H9 (cell line): ENCODE data around the gene CACNA2D3. TPM values are rescaled to one million over a fixed set of nuclear protein-coding genes. Genes with fewer than 3 reads are reported as not detected.

ENCODE experiments used
- DNase-seq: peaks from one replicate; pipeline ENCODE4 v3.0.0-alpha.2; 2017
- H2AFZ ChIP-seq: one replicate; pipeline ENCODE4 v1.6.1; 2013; ENCODE audit warnings: mild to moderate bottlenecking, low read length, control low read depth, moderate library complexity
- H2AK5ac ChIP-seq: 2 replicates; pipeline ENCODE4 v1.6.1; 2013; ENCODE audit warnings: low read length, control low read depth, mixed read lengths; ENCODE audit not compliant: insufficient read length
- H2BK120ac ChIP-seq: one replicate; pipeline ENCODE4 v1.6.1; 2013; ENCODE audit warnings: low read depth, mild to moderate bottlenecking, low read length, control low read depth, inconsistent platforms; ENCODE audit not compliant: poor library complexity, severe bottlenecking
- H2BK12ac ChIP-seq: 2 replicates; pipeline ENCODE4 v1.6.1; 2013; ENCODE audit warnings: low read length, control low read depth, mixed read lengths, low read depth; ENCODE audit not compliant: insufficient read length
- H2BK15ac ChIP-seq: 2 replicates; pipeline ENCODE4 v1.6.1; 2013; ENCODE audit warnings: low read depth, low read length, control low read depth
- H2BK20ac ChIP-seq: one replicate; pipeline ENCODE4 v1.6.1; 2013; ENCODE audit warnings: low read depth, mild to moderate bottlenecking, low read length, control low read depth, inconsistent platforms; ENCODE audit not compliant: poor library complexity, severe bottlenecking
- H2BK5ac ChIP-seq: 2 replicates; pipeline ENCODE4 v1.6.1; 2013; ENCODE audit warnings: low read length, control low read depth, mixed read lengths; ENCODE audit not compliant: insufficient read length
- H3K14ac ChIP-seq: 2 replicates; pipeline ENCODE4 v1.6.1; 2013; ENCODE audit warnings: low read length, control low read depth; ENCODE audit not compliant: insufficient read depth
- H3K18ac ChIP-seq: 2 replicates; pipeline ENCODE4 v1.6.1; 2013; ENCODE audit warnings: low read depth, mild to moderate bottlenecking, mixed read lengths, low read length, control low read depth; ENCODE audit not compliant: insufficient read length
- H3K23ac ChIP-seq: 2 replicates; pipeline ENCODE4 v1.6.1; 2013; ENCODE audit warnings: low read length, control low read depth, mixed read lengths, low read depth; ENCODE audit not compliant: insufficient read length
- H3K23me2 ChIP-seq: 2 replicates; pipeline ENCODE4 v1.6.1; 2013; ENCODE audit warnings: low read depth, mild to moderate bottlenecking, mixed read lengths, low read length, control low read depth; ENCODE audit not compliant: insufficient read length, poor library complexity, severe bottlenecking
- H3K27ac ChIP-seq: 2 replicates; pipeline ENCODE4 v1.5.1; 2013; ENCODE audit warnings: low read length, control low read depth, mixed read lengths, low read depth; ENCODE audit not compliant: insufficient read length
- H3K27me3 ChIP-seq: 2 replicates; pipeline ENCODE4 v1.6.1; 2013; ENCODE audit warnings: low read length, control low read depth, inconsistent platforms; ENCODE audit not compliant: insufficient read depth
- H3K4ac ChIP-seq: 2 replicates; pipeline ENCODE4 v1.6.1; 2013; ENCODE audit warnings: low read depth, mild to moderate bottlenecking, control low read depth, inconsistent platforms, low read length, moderate library complexity
- H3K4me1 ChIP-seq: 2 replicates; pipeline ENCODE4 v1.6.1; 2013; ENCODE audit warnings: low read length, control low read depth, inconsistent platforms; ENCODE audit not compliant: insufficient read depth
- H3K4me2 ChIP-seq: 2 replicates; pipeline ENCODE4 v1.6.1; 2013; ENCODE audit warnings: low read length, control low read depth, mixed read lengths; ENCODE audit not compliant: insufficient read length, insufficient read depth
- H3K56ac ChIP-seq: 2 replicates; pipeline ENCODE4 v1.6.1; 2013; ENCODE audit warnings: low read depth, mild to moderate bottlenecking, mixed read lengths, low read length, control low read depth; ENCODE audit not compliant: insufficient read length
- H3K79me1 ChIP-seq: 2 replicates; pipeline ENCODE4 v1.6.1; 2013; ENCODE audit warnings: low read depth, mild to moderate bottlenecking, moderate library complexity, low read length, control low read depth, inconsistent platforms; ENCODE audit not compliant: insufficient read depth, poor library complexity, severe bottlenecking
- H3K79me2 ChIP-seq: 2 replicates; pipeline ENCODE4 v1.6.1; 2013; ENCODE audit warnings: low read length, control low read depth, inconsistent platforms; ENCODE audit not compliant: insufficient read depth
- H3K9ac ChIP-seq: 2 replicates; pipeline ENCODE4 v1.6.1; 2013; ENCODE audit warnings: low read length, control low read depth, mixed read lengths; ENCODE audit not compliant: insufficient read length; ENCODE audit errors: extremely low read depth
- H3K9me3 ChIP-seq: one replicate; pipeline ENCODE4 v1.6.1; 2013; ENCODE audit warnings: low read depth, low read length, inconsistent platforms; ENCODE audit not compliant: control insufficient read depth
- H3T11ph ChIP-seq: one replicate; pipeline ENCODE4 v1.6.1; 2013; ENCODE audit warnings: mild to moderate bottlenecking, low read length, control low read depth, inconsistent platforms
- H4K20me1 ChIP-seq: one replicate; pipeline ENCODE4 v1.6.1; 2013; ENCODE audit not compliant: control insufficient read depth, insufficient read length, insufficient read depth
- H4K5ac ChIP-seq: 2 replicates; pipeline ENCODE4 v1.6.1; 2013; ENCODE audit warnings: low read depth, mild to moderate bottlenecking, mixed read lengths, low read length, control low read depth; ENCODE audit not compliant: insufficient read length
- H4K8ac ChIP-seq: replicated peaks from 2 replicates; pipeline ENCODE4 v1.6.1; 2013; ENCODE audit warnings: low read length, control low read depth, mixed read lengths, low read depth; ENCODE audit not compliant: insufficient read length
- H4K91ac ChIP-seq: 2 replicates; pipeline ENCODE4 v1.6.1; 2013; ENCODE audit warnings: low read depth, mild to moderate bottlenecking, moderate library complexity, mixed read lengths, low read length, control low read depth; ENCODE audit not compliant: insufficient read length
- H3K27ac Mint-ChIP-seq, 3 experiments: 2 replicates in 2 of 3; 3 replicates in 1 of 3; pipeline ENCODE4 v1.8.0; 2020 to 2021; ENCODE audit warnings: mixed read lengths in 3 of 3, mild to moderate bottlenecking in 1 of 3, moderate library complexity in 1 of 3
- H3K27me3 Mint-ChIP-seq: 2 replicates; pipeline ENCODE4 v1.8.0; 2021; ENCODE audit warnings: low read depth, mild to moderate bottlenecking, moderate library complexity, mixed read lengths
- H3K36me3 Mint-ChIP-seq, 3 experiments: 2 replicates in 2 of 3; 3 replicates in 1 of 3; pipeline ENCODE4 v1.8.0; 2020 to 2021; ENCODE audit warnings: low read depth in 3 of 3, mixed read lengths in 3 of 3; ENCODE audit not compliant: insufficient read depth in 1 of 3
- H3K4me1 Mint-ChIP-seq, 2 experiments: 2 replicates each; pipeline ENCODE4 v1.8.0; 2020; ENCODE audit warnings: mixed read lengths in 2 of 2
- H3K4me3 Mint-ChIP-seq, 2 experiments: 2 replicates in 1 of 2; 3 replicates in 1 of 2; pipeline ENCODE4 v1.8.0; 2020 to 2021; ENCODE audit warnings: mild to moderate bottlenecking in 2 of 2, mixed read lengths in 2 of 2, moderate library complexity in 1 of 2
- H3K9me3 Mint-ChIP-seq, 2 experiments: 2 replicates in 1 of 2; 3 replicates in 1 of 2; pipeline ENCODE4 v1.8.0; 2020; ENCODE audit warnings: mild to moderate bottlenecking in 2 of 2, mixed read lengths in 2 of 2, moderate library complexity in 1 of 2
- CTCF ChIP-seq: fragments of 200-600 bp; sonication (generic); conservative IDR thresholded peaks from 3 replicates; pipeline ENCODE4 v1.8.0; 2021; ENCODE audit warnings: antibody characterized with exemption, mild to moderate bottlenecking
- WGBS: extraction: QIAGEN DNeasy Blood & Tissue Kit; methylation state at CpG from one replicate; pipeline ENCODE4 v1.1.7; 2013; ENCODE audit warnings: missing lambda C conversion rate, low lambda C conversion rate, mixed read lengths; ENCODE audit not compliant: insufficient read length; ENCODE audit errors: extremely low coverage; 5-methylcytosine and 5-hydroxymethylcytosine counted together
- total RNA-seq: library from RNA; stranded (reverse); gene quantifications from 2 replicates; pipeline ENCODE4 v1.2.1, GENCODE V29; 2021

CACNA2D3 gene
- total RNA-seq, 1 experiment from 2014 or later, result 3.2 TPM

- Histone ChIP-seq H4K91ac (no peak overlapping the region), H2BK120ac (no peak overlapping the region), H2BK5ac (no peak overlapping the region), H3K14ac (no peak overlapping the region), H2BK15ac (no peak overlapping the region), H3K23ac (no peak overlapping the region), H3K4ac (no peak overlapping the region), H2AK5ac (no peak overlapping the region), H2BK20ac (no peak overlapping the region), H4K5ac (no peak overlapping the region), H3K79me1 (no peaks in the 10 kb centered on the region), H3K9me3 (no peaks in the 10 kb centered on the region), H3K18ac (no peak overlapping the region), H3K4me2 (no peak overlapping the region), H4K8ac (no peak overlapping the region), H2BK12ac (no peak overlapping the region), H3K79me2 (no peaks in the 10 kb centered on the region), H3K9ac (no peak overlapping the region), H4K20me1 (no peaks in the 10 kb centered on the region), H3K27me3 (no peaks in the 10 kb centered on the region), H3K4me1 (no peaks in the 10 kb centered on the region), H2AFZ (no peak overlapping the region), H3K27ac (no peak overlapping the region), H3T11ph (no peak overlapping the region), H3K56ac (no peak overlapping the region), H3K23me2 (no peaks in the 10 kb centered on the region)
- Mint-ChIP-seq H3K9me3 (no peaks in the 10 kb centered on the region), H3K36me3 (no peaks in the 10 kb centered on the region), H3K27ac (no peak overlapping the region), H3K4me3 (no peak overlapping the region), H3K27me3 (no peaks in the 10 kb centered on the region; the same call in none of the 2 replicates), H3K4me1 (peaks cover 14 to 15% of the 10 kb centered on the region in 2 experiments)
- WGBS, result no CpG with 5 or more reads among the region's 6 CpGs
- no peak for TF ChIP-seq CTCF
- no peak for DNase-seq
Observed at GRCh38 chr3:54966979-54967378, 844.6 kb downstream of the CACNA2D3 start.
